OCI-LY1 (cell line): ENCODE data around the gene MACROD2.

Experiments
- H2AFZ ChIP-seq: fragments of 200-600 bp; sonication (generic), shearing (Covaris generic); 2 replicates; pipeline ENCODE4 v1.6.0; 2014; ENCODE audit warnings: antibody characterized with exemption, mild to moderate bottlenecking, low read length
- H3F3A ChIP-seq: fragments of 200-600 bp; sonication (generic), shearing (Covaris generic); 2 replicates; pipeline ENCODE4 v1.6.0; 2014; ENCODE audit warnings: mild to moderate bottlenecking, antibody characterized with exemption, low read length, moderate library complexity; ENCODE audit not compliant: insufficient read depth
- H3K27ac ChIP-seq: fragments of 200-600 bp; sonication (generic); 2 replicates; pipeline ENCODE4 v1.5.1; 2014; ENCODE audit warnings: low read length, mixed run types, mild to moderate bottlenecking, low read depth; ENCODE audit not compliant: poor library complexity, severe bottlenecking
- H3K27me3 ChIP-seq: fragments of 200-600 bp; sonication (generic); 2 replicates; pipeline ENCODE4 v1.6.0; 2014; ENCODE audit warnings: antibody characterized with exemption, mild to moderate bottlenecking, low read length, moderate library complexity; ENCODE audit not compliant: insufficient read depth
- H3K36me3 ChIP-seq: fragments of 200-600 bp; sonication (generic); 2 replicates; pipeline ENCODE4 v1.6.1; 2014; ENCODE audit warnings: mild to moderate bottlenecking, antibody characterized with exemption, low read length, moderate library complexity, mixed read lengths; ENCODE audit not compliant: insufficient read depth
- H3K4me1 ChIP-seq: fragments of 200-600 bp; sonication (generic); 2 replicates; pipeline ENCODE4 v1.5.1; 2014; ENCODE audit warnings: mild to moderate bottlenecking, low read length, moderate library complexity; ENCODE audit not compliant: insufficient read depth, severe bottlenecking
- H3K4me2 ChIP-seq: fragments of 200-600 bp; sonication (generic), shearing (Covaris generic); 2 replicates; pipeline ENCODE4 v1.6.1; 2014; ENCODE audit warnings: low read length
- H3K4me3 ChIP-seq: fragments of 200-600 bp; sonication (generic); 2 replicates; pipeline ENCODE4 v1.5.1; 2014; ENCODE audit warnings: low read length, low read depth, mild to moderate bottlenecking, mixed read lengths; ENCODE audit not compliant: poor library complexity, severe bottlenecking
- H3K79me2 ChIP-seq: fragments of 200-600 bp; shearing (Covaris generic); 2 replicates; pipeline ENCODE4 v1.6.1; 2016; ENCODE audit warnings: mixed run types, low read length, mixed read lengths; ENCODE audit not compliant: insufficient read depth
- H3K9ac ChIP-seq: fragments of 200-600 bp; sonication (generic), shearing (Covaris generic); 2 replicates; pipeline ENCODE4 v1.6.1; 2014; ENCODE audit warnings: mild to moderate bottlenecking, low read length, mixed read lengths
- H3K9me2 ChIP-seq: fragments of 200-600 bp; sonication (generic), shearing (Covaris generic); 2 replicates; pipeline ENCODE4 v1.6.1; 2014; ENCODE audit warnings: low read depth, mild to moderate bottlenecking, low read length, mixed read lengths
- H3K9me3 ChIP-seq: fragments of 200-600 bp; shearing (Covaris generic); 2 replicates; pipeline ENCODE4 v1.6.1; 2014; ENCODE audit warnings: low read length, mixed read lengths
- H4K20me1 ChIP-seq: fragments of 200-600 bp; sonication (generic), shearing (Covaris generic); 2 replicates; pipeline ENCODE4 v1.6.0; 2016; ENCODE audit warnings: mild to moderate bottlenecking, low read length; ENCODE audit not compliant: insufficient read depth
- CTCF ChIP-seq: fragments of 200-600 bp; sonication (generic), shearing (Covaris generic); IDR thresholded peaks from 2 replicates; pipeline ENCODE4 v1.5.1; 2017; ENCODE audit warnings: mild to moderate bottlenecking, antibody characterized with exemption, low read length, moderate library complexity, mixed read lengths
- EZH2 ChIP-seq: fragments of 200-600 bp; sonication (generic), shearing (Covaris generic); IDR thresholded peaks from 2 replicates; pipeline ENCODE4 v1.8.0; 2017; ENCODE audit warnings: borderline replicate concordance, mixed run types, mild to moderate bottlenecking, antibody characterized with exemption, low read length, moderate library complexity, mixed read lengths

MACROD2 gene

GRCh38 chr20:14155361-14155760 is 160.0 kb downstream of the MACROD2 start:
- no peaks in the 10 kb centered on the region for H3K27me3 ChIP-seq
- no peak overlapping the region for H3K4me3 ChIP-seq
- no peaks in the 10 kb centered on the region for H3K9me3 ChIP-seq
- H3F3A ChIP-seq: no peaks in the 10 kb centered on the region
- H2AFZ ChIP-seq: no peak overlapping the region
- H3K9ac ChIP-seq: no peak overlapping the region
- no peaks in the 10 kb centered on the region for H3K79me2 ChIP-seq
- no peak for TF ChIP-seq CTCF
- TF ChIP-seq EZH2: no peak
- H3K9me2 ChIP-seq: no peaks in the 10 kb centered on the region
- H3K27ac ChIP-seq: no peak overlapping the region
- no peaks in the 10 kb centered on the region for H3K36me3 ChIP-seq
- H3K4me1 ChIP-seq: no peaks in the 10 kb centered on the region
- H4K20me1 ChIP-seq: no peaks in the 10 kb centered on the region
- H3K4me2 ChIP-seq: no peak overlapping the region

GRCh38 chr20:14178528-14178927 is 183.2 kb downstream of the MACROD2 start:
- Histone ChIP-seq H3K9me2 (no peaks in the 10 kb centered on the region), H3K9ac (no peak overlapping the region), H3K27ac (no peak overlapping the region), H3K9me3 (no peaks in the 10 kb centered on the region), H2AFZ (no peak overlapping the region), H3K27me3 (no peaks in the 10 kb centered on the region), H3K36me3 (no peaks in the 10 kb centered on the region), H4K20me1 (no peaks in the 10 kb centered on the region), H3K4me1 (no peaks in the 10 kb centered on the region), H3K4me3 (no peak overlapping the region), H3K79me2 (no peaks in the 10 kb centered on the region), H3K4me2 (no peak overlapping the region), H3F3A (no peaks in the 10 kb centered on the region)
- no peak for TF ChIP-seq CTCF
- TF ChIP-seq EZH2: no peak

- Histone ChIP-seq H3K9ac (no peak overlapping the region), H3K4me2 (no peak overlapping the region), H2AFZ (no peak overlapping the region), H3K4me3 (no peak overlapping the region), H4K20me1 (no peaks in the 10 kb centered on the region), H3F3A (no peaks in the 10 kb centered on the region), H3K4me1 (no peaks in the 10 kb centered on the region), H3K79me2 (no peaks in the 10 kb centered on the region), H3K9me3 (no peaks in the 10 kb centered on the region), H3K9me2 (no peaks in the 10 kb centered on the region), H3K36me3 (no peaks in the 10 kb centered on the region), H3K27me3 (no peaks in the 10 kb centered on the region), H3K27ac (no peak overlapping the region)
- TF ChIP-seq EZH2: no peak
- TF ChIP-seq CTCF: no peak
These were observed 183.6 kb downstream of the MACROD2 start for GRCh38 chr20:14178952-14179351.
